SU-DHL-6 (cell line): ENCODE results near the gene CIBAR2.

Experiments
- H2AFZ ChIP-seq: fragments of 200-600 bp; sonication (generic); 2 replicates; pipeline ENCODE4 v1.6.1; 2014; ENCODE audit warnings: low read depth, mild to moderate bottlenecking, moderate library complexity, mixed read lengths, antibody characterized with exemption, low read length; ENCODE audit not compliant: severe bottlenecking
- H3F3A ChIP-seq: fragments of 200-600 bp; shearing (Covaris generic); 2 replicates; pipeline ENCODE4 v1.6.0; 2016; ENCODE audit warnings: antibody characterized with exemption, mild to moderate bottlenecking; ENCODE audit not compliant: insufficient read depth
- H3K27ac ChIP-seq: fragments of 200-600 bp; sonication (generic); 2 replicates; pipeline ENCODE4 v1.5.1; 2016; ENCODE audit warnings: low read depth, mild to moderate bottlenecking, low read length, moderate library complexity, mixed read lengths
- H3K27me3 ChIP-seq: fragments of 200-600 bp; sonication (generic), shearing (Covaris generic); 2 replicates; pipeline ENCODE4 v1.6.0; 2014; ENCODE audit warnings: mild to moderate bottlenecking, low read length
- H3K36me3 ChIP-seq: fragments of 200-600 bp; sonication (generic); 2 replicates; pipeline ENCODE4 v1.6.1; 2014; ENCODE audit warnings: mild to moderate bottlenecking, low read length, mixed read lengths
- H3K4me2 ChIP-seq: fragments of 300-600, 200-600 bp; shearing (Covaris generic), sonication (generic); 2 replicates; pipeline ENCODE4 v1.6.0; 2014; ENCODE audit warnings: low read length, low read depth, mild to moderate bottlenecking; ENCODE audit not compliant: poor library complexity, severe bottlenecking
- H3K4me3 ChIP-seq: fragments of 200-600 bp; sonication (generic); 2 replicates; pipeline ENCODE4 v1.5.1; 2014; ENCODE audit warnings: antibody characterized with exemption, low read length, mild to moderate bottlenecking, mixed read lengths; ENCODE audit not compliant: insufficient read depth, poor library complexity, severe bottlenecking
- H3K79me2 ChIP-seq: fragments of 200-600 bp; sonication (generic); 2 replicates; pipeline ENCODE4 v1.6.1; 2014; ENCODE audit warnings: mild to moderate bottlenecking, low read length, moderate library complexity; ENCODE audit not compliant: insufficient read depth
- H3K9ac ChIP-seq: fragments of 200-600 bp; sonication (generic); 2 replicates; pipeline ENCODE4 v1.7.0; 2014; ENCODE audit warnings: mild to moderate bottlenecking, low read length
- H3K9me2 ChIP-seq: fragments of 200-600 bp; sonication (generic); replicated peaks from 2 replicates; pipeline ENCODE4 v1.6.1; 2014; ENCODE audit warnings: low read length; ENCODE audit not compliant: insufficient read depth
- H3K9me3 ChIP-seq: fragments of 200-600 bp; sonication (generic); 2 replicates; pipeline ENCODE4 v1.6.1; 2014; ENCODE audit warnings: low read length, mixed read lengths; ENCODE audit not compliant: insufficient read depth
- H4K20me1 ChIP-seq: fragments of 200-600 bp; sonication (generic); 2 replicates; pipeline ENCODE4 v1.6.1; 2014; ENCODE audit warnings: low read depth, mild to moderate bottlenecking, antibody characterized with exemption, low read length, moderate library complexity, mixed read lengths
- EZH2phosphoT487 ChIP-seq: fragments of 200-600 bp; sonication (generic), shearing (Covaris generic); conservative IDR thresholded peaks from 2 replicates; pipeline ENCODE4 v1.6.1; 2018; ENCODE audit warnings: mild to moderate bottlenecking, antibody characterized with exemption, low read length, moderate library complexity, mixed read lengths
- TF ChIP-seq, protein P1 (sequence below): fragments of 200-600 bp; sonication (generic); IDR thresholded peaks from one replicate; pipeline ENCODE4 v1.5.1; 2017; ENCODE audit warnings: antibody characterized with exemption, mild to moderate bottlenecking, low read length, moderate library complexity; ENCODE audit not compliant: insufficient read depth, poor library complexity, severe bottlenecking

The CIBAR2 gene

DNA sequence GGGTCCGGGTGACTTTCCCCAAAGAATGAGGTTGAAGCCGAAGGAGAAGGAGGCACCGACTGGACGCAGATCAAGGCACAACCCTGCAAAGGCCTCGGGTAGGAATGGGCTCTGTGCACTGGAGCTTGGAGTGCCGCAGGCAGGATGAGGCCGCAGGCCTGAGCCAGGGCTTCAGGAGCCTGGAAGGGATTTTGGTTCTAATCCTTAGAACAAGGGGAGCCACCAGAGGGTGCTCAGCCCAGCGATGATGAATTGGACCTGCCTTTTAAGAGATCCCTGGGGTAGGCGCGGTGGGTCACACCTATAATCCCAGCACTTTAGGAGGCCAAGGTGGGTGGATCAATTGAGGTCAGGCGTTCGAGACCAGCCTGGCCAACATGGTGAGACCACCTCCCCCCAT, 8.1 kb downstream of the CIBAR2 start:
- Histone ChIP-seq H2AFZ (no peak overlapping the region), H3K4me2 (no peak overlapping the region), H3F3A (no peaks in the 10 kb centered on the region), H3K27ac (no peak overlapping the region), H3K4me3 (no peak overlapping the region), H4K20me1 (no peaks in the 10 kb centered on the region), H3K79me2 (no peaks in the 10 kb centered on the region), H3K9me2 (no peaks in the 10 kb centered on the region), H3K9ac (no peak overlapping the region), H3K9me3 (no peaks in the 10 kb centered on the region), H3K27me3 (no peaks in the 10 kb centered on the region), H3K36me3 (no peaks in the 10 kb centered on the region)
- no peak for TF ChIP-seq EZH2phosphoT487
- TF ChIP-seq, protein P1, sequence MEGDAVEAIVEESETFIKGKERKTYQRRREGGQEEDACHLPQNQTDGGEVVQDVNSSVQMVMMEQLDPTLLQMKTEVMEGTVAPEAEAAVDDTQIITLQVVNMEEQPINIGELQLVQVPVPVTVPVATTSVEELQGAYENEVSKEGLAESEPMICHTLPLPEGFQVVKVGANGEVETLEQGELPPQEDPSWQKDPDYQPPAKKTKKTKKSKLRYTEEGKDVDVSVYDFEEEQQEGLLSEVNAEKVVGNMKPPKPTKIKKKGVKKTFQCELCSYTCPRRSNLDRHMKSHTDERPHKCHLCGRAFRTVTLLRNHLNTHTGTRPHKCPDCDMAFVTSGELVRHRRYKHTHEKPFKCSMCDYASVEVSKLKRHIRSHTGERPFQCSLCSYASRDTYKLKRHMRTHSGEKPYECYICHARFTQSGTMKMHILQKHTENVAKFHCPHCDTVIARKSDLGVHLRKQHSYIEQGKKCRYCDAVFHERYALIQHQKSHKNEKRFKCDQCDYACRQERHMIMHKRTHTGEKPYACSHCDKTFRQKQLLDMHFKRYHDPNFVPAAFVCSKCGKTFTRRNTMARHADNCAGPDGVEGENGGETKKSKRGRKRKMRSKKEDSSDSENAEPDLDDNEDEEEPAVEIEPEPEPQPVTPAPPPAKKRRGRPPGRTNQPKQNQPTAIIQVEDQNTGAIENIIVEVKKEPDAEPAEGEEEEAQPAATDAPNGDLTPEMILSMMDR, result no peak

DNA sequence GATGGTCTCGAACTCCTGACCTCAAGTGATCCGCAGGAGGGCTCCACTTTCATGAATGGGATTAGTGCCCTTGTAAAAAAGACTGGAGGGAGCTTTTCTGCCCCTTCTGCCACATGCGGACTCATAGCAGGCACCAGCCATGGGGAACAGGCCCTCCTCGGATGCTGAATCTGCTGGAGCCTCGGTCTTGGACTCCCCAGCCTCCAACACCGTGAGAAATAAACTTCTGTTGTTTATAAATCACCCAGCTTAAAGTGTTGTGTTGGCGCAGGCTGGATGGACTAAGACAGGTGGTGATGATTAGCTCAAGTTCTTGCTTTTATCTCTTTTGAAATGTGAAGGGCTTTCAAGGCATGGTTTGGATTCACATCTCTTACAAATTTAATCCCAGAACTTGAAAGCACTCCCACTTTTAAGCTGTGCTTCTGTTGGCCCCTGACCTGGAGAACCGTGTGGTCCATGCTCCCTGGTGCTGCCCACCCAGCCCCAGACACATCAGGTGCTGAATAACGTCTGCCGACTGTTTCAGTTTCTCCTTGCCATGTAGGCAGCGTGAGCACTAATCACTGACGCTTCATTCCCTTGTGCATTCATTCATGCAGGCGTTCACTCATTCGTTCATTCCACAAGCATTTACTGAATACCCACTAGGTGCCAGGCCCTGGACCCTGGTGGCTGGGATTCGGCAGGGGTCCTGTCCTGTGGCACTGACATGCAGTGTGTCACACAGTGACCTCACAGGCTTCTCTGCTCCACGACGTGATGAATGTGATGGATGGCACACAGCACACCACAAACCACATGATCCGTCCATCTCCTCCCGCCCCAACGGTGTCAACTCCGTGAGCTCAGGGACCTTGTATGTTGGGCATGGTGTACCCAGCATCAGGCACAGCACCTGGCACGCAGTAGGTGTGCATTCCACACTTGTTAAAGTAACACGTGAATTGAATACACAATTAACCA, 8.9 kb downstream of the CIBAR2 start:
- no peak overlapping the region for H3K9ac ChIP-seq
- H2AFZ ChIP-seq, result no peak overlapping the region
- no peaks in the 10 kb centered on the region for H3F3A ChIP-seq
- no peaks in the 10 kb centered on the region for H3K79me2 ChIP-seq
- TF ChIP-seq, protein P1, result no peak
- no peak for TF ChIP-seq EZH2phosphoT487
- H3K9me2 ChIP-seq, result no peaks in the 10 kb centered on the region
- no peaks in the 10 kb centered on the region for H3K36me3 ChIP-seq
- no peak overlapping the region for H3K4me3 ChIP-seq
- H3K27me3 ChIP-seq, result no peaks in the 10 kb centered on the region
- H4K20me1 ChIP-seq, result no peaks in the 10 kb centered on the region
- no peak overlapping the region for H3K4me2 ChIP-seq
- no peaks in the 10 kb centered on the region for H3K9me3 ChIP-seq
- H3K27ac ChIP-seq, result no peak overlapping the region

DNA sequence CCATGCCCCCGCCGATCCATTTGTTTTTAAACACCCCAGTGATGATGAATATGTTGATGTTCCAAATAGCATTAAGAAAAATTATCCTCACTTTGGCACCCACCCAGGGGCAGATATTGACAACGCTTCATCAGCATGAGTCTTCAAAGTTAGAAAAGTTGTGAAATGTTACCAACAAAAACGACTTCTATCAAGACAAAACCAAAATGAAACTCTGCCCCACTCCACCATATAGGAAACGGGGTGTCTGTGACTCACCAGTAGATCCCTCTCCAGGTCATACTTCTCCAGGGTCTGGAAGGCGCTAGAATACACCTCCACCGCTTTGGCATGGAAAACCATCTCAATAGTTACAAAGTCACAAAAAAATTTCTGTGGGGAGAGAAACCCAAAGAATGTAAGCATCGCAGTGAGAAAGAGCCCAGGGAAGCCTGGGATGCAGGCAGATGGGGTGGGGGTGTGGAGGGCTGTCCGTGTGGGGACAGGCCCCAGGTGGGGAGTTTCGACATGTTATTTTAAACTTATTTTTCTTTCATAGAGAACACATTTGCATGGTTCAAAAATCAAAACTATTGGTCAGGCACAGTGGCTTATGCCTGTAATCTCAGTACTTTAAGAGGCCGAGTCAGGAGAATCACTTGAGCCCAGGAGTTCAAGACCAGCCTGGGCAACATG, 10.2 kb downstream of the CIBAR2 start:
- Histone ChIP-seq H3K27me3 (no peaks in the 10 kb centered on the region), H4K20me1 (no peaks in the 10 kb centered on the region), H3K9me2 (no peaks in the 10 kb centered on the region), H3K79me2 (no peaks in the 10 kb centered on the region), H3K4me2 (no peak overlapping the region), H3K4me3 (no peak overlapping the region), H3K36me3 (no peaks in the 10 kb centered on the region), H2AFZ (no peak overlapping the region), H3K9ac (no peak overlapping the region), H3K9me3 (no peaks in the 10 kb centered on the region), H3K27ac (no peak overlapping the region), H3F3A (no peaks in the 10 kb centered on the region)
- TF ChIP-seq EZH2phosphoT487, result no peak
- TF ChIP-seq, protein P1, result no peak
